Panc1 (cell line): ENCODE measurements around the gene TRIM61. TPM values are rescaled to one million over a fixed set of nuclear protein-coding genes. Genes with fewer than 3 reads are reported as not detected.

Experiments used
- ATAC-seq: fragments of 200-7000 bp; cut with Tn5 transposase; 2 replicates; pipeline ENCODE4 v1.9.1; 2020; ENCODE audit warnings: mild to moderate bottlenecking, moderate library complexity
- BruUV-seq: library from RNA; stranded (reverse); fragments of 400-500 nt; replicated peaks from 2 replicates; lab custom pipeline; 2021; lab: Mats Ljungman, UMichigan
- CTCF ChIA-PET: fragments of 300-600 bp; sonication (Branson Sonifier 250); formaldehyde crosslinking; loops from one replicate; lab custom pipeline; 2022; ENCODE audit warnings: antibody characterized with exemption; lab: Charles Lee
- POLR2A ChIA-PET: fragments of 300-600 bp; sonication (Branson Sonifier 250); formaldehyde crosslinking; loops from one replicate; lab custom pipeline; 2022; ENCODE audit warnings: antibody characterized with exemption; lab: Charles Lee
- DNase-seq: peaks from one replicate; pipeline ENCODE4 v3.0.0-alpha.2; 2010; ENCODE audit warnings: low read depth, low spot score
- H3K27ac ChIP-seq: 2 replicates; pipeline ENCODE4 v1.5.1; 2011; ENCODE audit warnings: mild to moderate bottlenecking, low read length, inconsistent platforms
- H3K27me3 ChIP-seq: fragments of 200-500 bp; sonication (Bioruptor generic); 2 replicates; pipeline ENCODE4 v1.6.0; 2014; ENCODE audit warnings: low read length, inconsistent platforms; ENCODE audit not compliant: control insufficient read depth, insufficient read depth
- H3K36me3 ChIP-seq: fragments of 200-500 bp; sonication (Bioruptor generic); 2 replicates; pipeline ENCODE4 v1.5.1; 2014; ENCODE audit warnings: inconsistent platforms, mild to moderate bottlenecking, low read length, moderate library complexity; ENCODE audit not compliant: control insufficient read depth, insufficient read depth
- H3K4me1 ChIP-seq: 2 replicates; pipeline ENCODE4 v1.5.1; 2011; ENCODE audit warnings: inconsistent platforms, mild to moderate bottlenecking, low read length, moderate library complexity; ENCODE audit not compliant: control insufficient read depth, insufficient read depth
- H3K4me3 ChIP-seq, 2 experiments: 2 replicates each; pipeline ENCODE4 v1.5.1; 2011 to 2012; ENCODE audit warnings: low read depth in 2 of 2, low read length in 2 of 2, mild to moderate bottlenecking in 2 of 2, inconsistent platforms in 1 of 2, moderate library complexity in 1 of 2
- H3K9me3 ChIP-seq: fragments of 200-500 bp; sonication (Bioruptor generic); 2 replicates; pipeline ENCODE4 v1.5.1; 2014; ENCODE audit warnings: low read depth, mild to moderate bottlenecking, inconsistent platforms, low read length, moderate library complexity; ENCODE audit not compliant: control insufficient read depth, insufficient read depth
- CTCF ChIP-seq: fragments of 450-650 bp; IDR thresholded peaks from 2 replicates; pipeline ENCODE4 v1.5.1; 2017; ENCODE audit warnings: mild to moderate bottlenecking
- POLR2AphosphoS5 ChIP-seq: IDR thresholded peaks from 2 replicates; pipeline ENCODE4 v1.6.1; 2012; ENCODE audit warnings: mild to moderate bottlenecking, low read depth, low read length, moderate library complexity
- REST ChIP-seq, 2 experiments: IDR thresholded peaks; 2 replicates each; pipeline ENCODE4 v1.6.1; 2011 to 2012; ENCODE audit warnings: low read depth in 2 of 2, control low read depth in 1 of 2, low read length in 1 of 2, mild to moderate bottlenecking in 1 of 2, moderate library complexity in 1 of 2; ENCODE audit not compliant: insufficient read depth in 1 of 2
- SIN3A ChIP-seq: IDR thresholded peaks from 2 replicates; pipeline ENCODE4 v1.6.1; 2012; ENCODE audit warnings: low read depth, mild to moderate bottlenecking, low read length, moderate library complexity, borderline replicate concordance; ENCODE audit not compliant: insufficient read depth
- TCF7L2 ChIP-seq: IDR thresholded peaks from 2 replicates; pipeline ENCODE4 v1.6.1; 2011; ENCODE audit warnings: mild to moderate bottlenecking, low read depth, low read length, inconsistent platforms
- in situ Hi-C: cut with HindIII; loops from 2 replicates; pipeline ENCODE4 v1.10.0; 2016; ENCODE audit warnings: low sequenced_read_pairs, low pct_unique_long_range_greater_than_20kb
- intact Hi-C: fragments of 100-400 bp; cut with micrococcal nuclease; formaldehyde crosslinking; loops from one replicate; pipeline ENCODE4 v1.10.0; 2022; ENCODE audit not compliant: unreplicated experiment
- total RNA-seq: library from RNA; stranded (reverse); gene quantifications from one replicate; pipeline ENCODE4 v1.2.1, GENCODE V29; 2021; ENCODE audit not compliant: unreplicated experiment

TRIM61 gene
- total RNA-seq, 1 experiment from 2014 or later = not detected

GRCh38 chr4:165011403-165011802 is 33.9 kb upstream of the TRIM61 start:
- POLR2A ChIA-PET = no interaction called here
- DNase-seq = no peak
- CTCF ChIA-PET = no interaction called here
- intact Hi-C loops (no loop called here), in situ Hi-C loops (no loop called here)
- Histone ChIP-seq H3K4me1 (no peaks in the 10 kb centered on the region), H3K4me3 (no peak overlapping the region), H3K27me3 (no peaks in the 10 kb centered on the region), H3K9me3 (no peaks in the 10 kb centered on the region), H3K27ac (no peak overlapping the region), H3K36me3 (no peaks in the 10 kb centered on the region)
- no TSS peak for BruUV-seq
- no peak for ATAC-seq
- TF ChIP-seq SIN3A (no peak), POLR2AphosphoS5 (no peak), REST (IDR thresholded peaks at IDR 0.05; ENCODE audit: insufficient read depth in 1 of 2, low read depth in 2 of 2, low read length in 1 of 2) (no peak), TCF7L2 (no peak), CTCF (no peak)

GRCh38 chr4:165010991-165011390 is 33.5 kb upstream of the TRIM61 start:
- no peaks in the 10 kb centered on the region for H3K4me1 ChIP-seq
- POLR2A ChIA-PET = no interaction called here
- TF ChIP-seq POLR2AphosphoS5 (no peak), TCF7L2 (no peak), SIN3A (no peak), CTCF (no peak), REST (IDR thresholded peaks at IDR 0.05; ENCODE audit: insufficient read depth in 1 of 2, low read depth in 2 of 2, low read length in 1 of 2) (no peak)
- no peak overlapping the region for H3K4me3 ChIP-seq
- DNase-seq = no peak
- in situ Hi-C loops = no loop called here
- no TSS peak for BruUV-seq
- intact Hi-C loops = no loop called here
- no peaks in the 10 kb centered on the region for H3K36me3 ChIP-seq
- ATAC-seq = no peak
- no peak overlapping the region for H3K27ac ChIP-seq
- no peaks in the 10 kb centered on the region for H3K27me3 ChIP-seq
- no peaks in the 10 kb centered on the region for H3K9me3 ChIP-seq
- CTCF ChIA-PET = no interaction called here
